NCI-H2227 (cell line): ENCODE results near the gene LRRFIP2.

ENCODE experiments used
- DNase-seq: peaks from one replicate; lab custom pipeline; 2025; ENCODE audit not compliant: unreplicated experiment; lab: John Stamatoyannopoulos, UW

LRRFIP2 gene

GRCh38 chr3:37118163-37118562 is 56.2 kb downstream of the LRRFIP2 start:
- no peak for DNase-seq

- DNase-seq = no peak
Observed at GRCh38 chr3:37117548-37117947, 56.8 kb downstream of the LRRFIP2 start.

GRCh38 chr3:37116998-37117397 is 57.4 kb downstream of the LRRFIP2 start:
- no peak for DNase-seq

- no peak for DNase-seq
Observed at GRCh38 chr3:37115446-37115845, 58.9 kb downstream of the LRRFIP2 start.

- no peak for DNase-seq
Observed at GRCh38 chr3:37114251-37115145, 59.9 kb downstream of the LRRFIP2 start.

GRCh38 chr3:37112987-37113386 is 61.4 kb downstream of the LRRFIP2 start:
- no peak for DNase-seq

GRCh38 chr3:37111199-37111598 is 63.2 kb downstream of the LRRFIP2 start:
- DNase-seq = no peak

GRCh38 chr3:37107846-37108245 is 66.5 kb downstream of the LRRFIP2 start:
- DNase-seq = no peak

GRCh38 chr3:37103103-37103808 is 71.1 kb downstream of the LRRFIP2 start:
- no peak for DNase-seq

GRCh38 chr3:37100411-37100810 is 74.0 kb downstream of the LRRFIP2 start:
- no peak for DNase-seq

GRCh38 chr3:37099469-37099868 is 74.9 kb downstream of the LRRFIP2 start:
- no peak for DNase-seq

GRCh38 chr3:37098884-37099283 is 75.5 kb downstream of the LRRFIP2 start:
- DNase-seq = no peak

- no peak for DNase-seq
Observed at GRCh38 chr3:37097776-37098175, 76.6 kb downstream of the LRRFIP2 start.

- no peak for DNase-seq
Observed at GRCh38 chr3:37096975-37097374, 77.4 kb downstream of the LRRFIP2 start.

- no peak for DNase-seq
Observed at GRCh38 chr3:37096288-37096687, 78.1 kb downstream of the LRRFIP2 start.

GRCh38 chr3:37094636-37095035 is 79.7 kb downstream of the LRRFIP2 start:
- no peak for DNase-seq

- DNase-seq = no peak
Observed at GRCh38 chr3:37093481-37093880, 80.9 kb downstream of the LRRFIP2 start.

GRCh38 chr3:37092484-37092883 is 81.9 kb downstream of the LRRFIP2 start:
- no peak for DNase-seq

GRCh38 chr3:37087870-37088269 is 86.5 kb downstream of the LRRFIP2 start:
- no peak for DNase-seq

GRCh38 chr3:37086918-37087317 is 87.5 kb downstream of the LRRFIP2 start:
- no peak for DNase-seq

GRCh38 chr3:37082317-37082716 is 92.1 kb downstream of the LRRFIP2 start:
- DNase-seq = no peak

GRCh38 chr3:37075955-37076354 is 98.4 kb downstream of the LRRFIP2 start:
- DNase-seq = no peak
